ENCODE results near the gene TBC1D14. TPM values are rescaled to one million over a fixed set of nuclear protein-coding genes. Genes with fewer than 3 reads are reported as not detected.

Gene TBC1D14
- total RNA-seq, 4 donors from 2014 or later, result 44.8 to 67.7 (median 55.7) TPM

- Histone ChIP-seq H3K36me3 (peaks cover 0 to 33% (median 0%) of the 10 kb centered on the region in 3 donors), H3K4me1 (no peaks in the 10 kb centered on the region), H3K4me3 (no peak overlapping the region), H3K27ac (no peak overlapping the region), H3K27me3 (no peaks in the 10 kb centered on the region), H3K9me3 (no peaks in the 10 kb centered on the region)
- TF ChIP-seq POLR2A (IDR thresholded peaks at IDR 0.05), result no peak
- no peak for TF ChIP-seq CTCF (IDR thresholded peaks at IDR 0.05)
- DNase-seq, result no peak
These were observed 124.8 kb downstream of the TBC1D14 start for GRCh38 chr4:7034262-7035081.

DNA sequence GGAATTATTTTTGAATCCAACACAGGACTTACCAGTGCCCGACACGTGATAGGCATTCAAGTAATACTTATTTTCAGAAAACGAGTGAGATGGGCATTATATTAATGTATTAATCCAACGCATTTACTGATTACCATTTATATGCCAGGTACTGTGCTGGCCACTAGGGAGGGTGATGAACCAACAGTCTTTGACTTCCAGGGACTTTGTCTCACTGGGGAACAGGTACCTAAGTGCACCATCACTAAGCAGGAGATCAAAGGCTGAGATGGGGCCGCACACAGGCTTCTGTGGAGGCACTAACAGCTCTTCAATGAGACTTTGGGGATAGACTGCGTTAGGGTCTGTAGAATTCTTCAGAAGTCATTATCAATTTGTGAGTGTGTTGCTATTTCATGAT, 127.8 kb downstream of the TBC1D14 start:
- H3K4me1 ChIP-seq, result peaks cover 0 to 15% (median 4%) of the 10 kb centered on the region in 4 donors
- H3K36me3 ChIP-seq, result peaks cover 0 to 3% (median 0%) of the 10 kb centered on the region in 3 donors
- no peaks in the 10 kb centered on the region for H3K27me3 ChIP-seq
- no peak overlapping the region for H3K4me3 ChIP-seq
- DNase-seq, result no peak
- TF ChIP-seq POLR2A (IDR thresholded peaks at IDR 0.05) (no peak), CTCF (IDR thresholded peaks at IDR 0.05) (peak in 3 of 6 experiments; percentile 31 to 57 (median 44))
- no peak overlapping the region for H3K27ac ChIP-seq
- H3K9me3 ChIP-seq, result no peaks in the 10 kb centered on the region

DNA sequence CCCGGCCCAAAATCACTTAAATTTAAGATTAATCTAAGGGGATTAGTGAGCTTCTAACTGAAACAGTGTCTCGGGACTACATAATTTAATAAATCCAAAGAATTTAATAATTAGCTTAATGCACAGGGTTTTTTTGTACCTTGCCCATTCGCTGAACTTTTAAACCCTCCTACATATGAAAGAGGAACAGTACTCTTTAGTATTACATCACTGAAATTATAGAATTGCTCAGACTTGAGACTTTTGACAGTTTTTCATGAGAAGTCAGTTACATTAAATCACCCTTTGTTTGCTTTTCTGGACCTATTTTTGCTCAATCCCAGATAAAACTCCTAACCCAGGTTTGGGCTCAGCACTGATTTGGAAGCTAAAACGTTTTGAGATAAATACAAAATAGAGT, 131.1 kb downstream of the TBC1D14 start:
- no peak overlapping the region for H3K27ac ChIP-seq
- peaks cover 4 to 29% (median 18%) of the 10 kb centered on the region in 4 donors for H3K4me1 ChIP-seq
- TF ChIP-seq POLR2A (IDR thresholded peaks at IDR 0.05) (no peak), CTCF (IDR thresholded peaks at IDR 0.05) (no peak)
- H3K36me3 ChIP-seq, result no peaks in the 10 kb centered on the region
- no peaks in the 10 kb centered on the region for H3K9me3 ChIP-seq
- no peak for DNase-seq
- no peaks in the 10 kb centered on the region for H3K27me3 ChIP-seq
- no peak overlapping the region for H3K4me3 ChIP-seq

DNA sequence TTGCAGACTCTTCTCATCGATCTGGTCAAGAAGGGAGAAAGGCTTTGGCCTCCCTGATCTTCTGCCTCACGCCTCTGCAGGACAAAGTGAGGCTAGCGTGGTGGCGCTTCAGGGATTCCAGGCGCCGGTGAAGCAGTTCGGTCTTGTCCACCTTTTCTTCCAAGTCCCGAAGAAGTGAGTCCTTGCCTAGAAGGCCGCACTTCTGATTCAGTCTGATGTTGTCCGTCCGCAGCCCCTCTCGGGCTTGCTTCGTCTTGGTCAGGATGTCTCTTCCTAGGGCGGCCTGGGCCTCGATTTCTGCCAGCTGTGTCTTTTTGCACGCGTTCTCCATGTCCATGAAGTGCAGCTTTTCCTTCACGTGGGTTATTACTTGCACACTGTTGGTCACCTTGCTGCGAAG, 131.6 kb downstream of the TBC1D14 start:
- no peak overlapping the region for H3K27ac ChIP-seq
- H3K27me3 ChIP-seq, result no peaks in the 10 kb centered on the region
- H3K9me3 ChIP-seq, result no peaks in the 10 kb centered on the region
- TF ChIP-seq CTCF (IDR thresholded peaks at IDR 0.05) (no peak), POLR2A (IDR thresholded peaks at IDR 0.05) (no peak)
- DNase-seq, result no peak
- H3K36me3 ChIP-seq, result no peaks in the 10 kb centered on the region
- peaks cover 4 to 34% (median 21%) of the 10 kb centered on the region in 4 donors for H3K4me1 ChIP-seq
- H3K4me3 ChIP-seq, result no peak overlapping the region

DNA sequence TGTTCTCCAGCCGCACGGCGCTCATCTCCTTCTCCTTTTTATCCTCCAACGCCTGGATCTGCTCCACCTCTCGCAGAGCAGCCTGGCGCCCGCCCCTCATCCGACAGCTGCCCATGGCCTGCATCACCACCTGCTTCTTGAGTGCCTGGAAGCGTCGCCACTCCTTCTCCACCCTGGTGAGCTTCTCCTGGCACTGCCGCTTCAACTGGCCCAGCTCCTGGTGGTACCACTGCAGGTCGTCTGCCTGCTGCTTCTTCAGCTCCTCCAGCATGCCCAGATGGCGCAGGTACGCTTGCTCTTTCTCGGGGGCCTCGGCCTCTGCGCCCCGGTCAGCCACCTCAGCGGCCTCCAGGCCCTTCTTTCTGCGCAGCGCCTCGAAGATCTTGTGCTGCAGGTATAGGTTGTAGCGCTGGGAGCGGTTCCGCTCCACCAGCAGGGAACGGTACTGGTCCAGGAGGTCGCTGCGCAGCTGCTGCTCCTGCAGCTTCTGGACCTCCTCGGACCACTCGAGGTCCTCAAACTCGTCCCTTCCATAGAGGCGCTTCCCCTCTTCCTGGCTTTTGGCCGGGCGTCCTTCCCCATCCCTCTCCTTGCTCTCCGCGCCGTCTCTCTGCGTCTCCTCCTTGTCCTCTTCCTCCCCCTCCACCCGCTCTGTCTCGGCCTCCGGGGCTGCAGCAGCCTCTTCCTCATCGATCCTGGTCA, 132.3 kb downstream of the TBC1D14 start:
- no peak for DNase-seq
- H3K9me3 ChIP-seq, result no peaks in the 10 kb centered on the region
- peak overlapping the region; percentile 24 to 79 (median 64) for H3K27ac ChIP-seq
- peaks cover 4 to 41% (median 23%) of the 10 kb centered on the region in 4 donors for H3K4me1 ChIP-seq
- no peak for TF ChIP-seq POLR2A (IDR thresholded peaks at IDR 0.05)
- no peak for TF ChIP-seq CTCF (IDR thresholded peaks at IDR 0.05)
- no peaks in the 10 kb centered on the region for H3K36me3 ChIP-seq
- peak overlapping the region; percentile 61 to 85 (median 76) for H3K4me3 ChIP-seq
- no peaks in the 10 kb centered on the region for H3K27me3 ChIP-seq
